GM18508 (cell line): ENCODE measurements around the gene SASH3.
A peak's percentile ranks its signal among the peaks of the same experiment; 100 is the strongest.

Experiments
- ATAC-seq: cut with Tn5 transposase; IDR thresholded peaks from one replicate; pipeline ENCODE4 v1.9.1; 2021; ENCODE audit warnings: moderate number of reproducible peaks; ENCODE audit not compliant: insufficient read depth, unreplicated experiment

SASH3 gene

GRCh38 chrX:129843459-129844306 lies 63.9 kb downstream of the SASH3 start, which contains the start of gene ZDHHC9:
Gene ZDHHC9, minus strand, starts transcription at chrX:129843886. Its CDS starts 1,941 bp downstream, at chrX:129841945.
- ATAC-seq = peak; percentile 84
